HG03457 (cell line): ENCODE measurements around the gene GTPBP1.

ENCODE experiments used
- ATAC-seq: cut with Tn5 transposase; IDR thresholded peaks from one replicate; pipeline ENCODE4 v1.9.1; 2021; ENCODE audit warnings: moderate number of reproducible peaks; ENCODE audit not compliant: unreplicated experiment

The GTPBP1 gene

GRCh38 chr22:38782402-38783094 is 76.8 kb downstream of the GTPBP1 start:
- no peak for ATAC-seq
